HUES64 (cell line): ENCODE measurements around the gene OSBPL2.

ENCODE experiments used
- H3K27ac ChIP-seq: 2 replicates; pipeline ENCODE4 v1.7.0; 2013; ENCODE audit warnings: low read depth, low read length, inconsistent platforms
- H3K27me3 ChIP-seq: 2 replicates; pipeline ENCODE4 v1.6.1; 2013; ENCODE audit warnings: mild to moderate bottlenecking, low read length; ENCODE audit not compliant: insufficient read depth
- H3K36me3 ChIP-seq: 2 replicates; pipeline ENCODE4 v1.6.1; 2013; ENCODE audit warnings: mild to moderate bottlenecking, low read length; ENCODE audit not compliant: insufficient read depth
- H3K4me1 ChIP-seq: 2 replicates; pipeline ENCODE4 v1.6.1; 2013; ENCODE audit warnings: mild to moderate bottlenecking, low read length, moderate library complexity; ENCODE audit not compliant: insufficient read depth
- H3K4me3 ChIP-seq: 2 replicates; pipeline ENCODE4 v1.5.1; 2013; ENCODE audit warnings: mild to moderate bottlenecking, low read length, moderate library complexity
- H3K9ac ChIP-seq: 2 replicates; pipeline ENCODE4 v1.6.1; 2013; ENCODE audit warnings: mild to moderate bottlenecking, low read depth, low read length
- H3K9me3 ChIP-seq: 2 replicates; pipeline ENCODE4 v1.6.1; 2013; ENCODE audit warnings: low read depth, low read length; ENCODE audit not compliant: insufficient read depth
- whole genome bisulfite sequencing: fragments of 150-250, 120-280 bp; methylation state at CpG from one replicate; pipeline ENCODE4 v1.1.7; 2013; ENCODE audit warnings: missing lambda C conversion rate; 5-methylcytosine and 5-hydroxymethylcytosine counted together

The OSBPL2 gene

GRCh38 chr20:62288535-62289105 is 50.3 kb downstream of the OSBPL2 start:
- Histone ChIP-seq H3K9me3 (no peaks in the 10 kb centered on the region), H3K4me1 (no peaks in the 10 kb centered on the region), H3K27me3 (no peaks in the 10 kb centered on the region), H3K36me3 (peaks cover 49% of the 10 kb centered on the region), H3K4me3 (no peak overlapping the region), H3K27ac (no peak overlapping the region), H3K9ac (no peak overlapping the region)
- WGBS = 95% methylated on average over 15 of the region's 15 CpGs

GRCh38 chr20:62289131-62289530 is 50.8 kb downstream of the OSBPL2 start:
- Histone ChIP-seq H3K9ac (no peak overlapping the region), H3K36me3 (peaks cover 49% of the 10 kb centered on the region), H3K9me3 (no peaks in the 10 kb centered on the region), H3K4me1 (no peaks in the 10 kb centered on the region), H3K4me3 (no peak overlapping the region), H3K27ac (no peak overlapping the region), H3K27me3 (no peaks in the 10 kb centered on the region)
- WGBS = 90% methylated on average over 14 of the region's 14 CpGs

GRCh38 chr20:62289898-62290297 is 51.6 kb downstream of the OSBPL2 start:
- Histone ChIP-seq H3K27ac (no peak overlapping the region), H3K27me3 (no peaks in the 10 kb centered on the region), H3K9ac (no peak overlapping the region), H3K4me3 (no peak overlapping the region), H3K36me3 (peaks cover 50% of the 10 kb centered on the region), H3K4me1 (no peaks in the 10 kb centered on the region), H3K9me3 (no peaks in the 10 kb centered on the region)
- 96% methylated on average over 8 of the region's 8 CpGs for WGBS

GRCh38 chr20:62291251-62292066 is 53.1 kb downstream of the OSBPL2 start:
- Histone ChIP-seq H3K36me3 (peaks cover 50% of the 10 kb centered on the region), H3K4me3 (no peak overlapping the region), H3K9ac (no peak overlapping the region), H3K27ac (no peak overlapping the region), H3K27me3 (no peaks in the 10 kb centered on the region), H3K4me1 (no peaks in the 10 kb centered on the region), H3K9me3 (no peaks in the 10 kb centered on the region)
- WGBS = 97% methylated on average over 29 of the region's 29 CpGs

GRCh38 chr20:62292108-62292507 is 53.8 kb downstream of the OSBPL2 start:
- Histone ChIP-seq H3K4me3 (no peak overlapping the region), H3K9ac (no peak overlapping the region), H3K27ac (no peak overlapping the region), H3K27me3 (no peaks in the 10 kb centered on the region), H3K9me3 (no peaks in the 10 kb centered on the region), H3K36me3 (peaks cover 45% of the 10 kb centered on the region), H3K4me1 (no peaks in the 10 kb centered on the region)
- WGBS = 98% methylated on average over 11 of the region's 11 CpGs

GRCh38 chr20:62293111-62293784 is 54.9 kb downstream of the OSBPL2 start:
- H3K9me3 ChIP-seq = no peaks in the 10 kb centered on the region
- no peaks in the 10 kb centered on the region for H3K27me3 ChIP-seq
- no peaks in the 10 kb centered on the region for H3K4me1 ChIP-seq
- 94% methylated on average over 20 of the region's 20 CpGs for WGBS
- H3K27ac ChIP-seq = no peak overlapping the region
- peaks cover 42% of the 10 kb centered on the region for H3K36me3 ChIP-seq
- H3K4me3 ChIP-seq = no peak overlapping the region
- H3K9ac ChIP-seq = no peak overlapping the region

- Histone ChIP-seq H3K4me3 (no peak overlapping the region), H3K27ac (no peak overlapping the region), H3K4me1 (no peaks in the 10 kb centered on the region), H3K27me3 (no peaks in the 10 kb centered on the region), H3K9me3 (no peaks in the 10 kb centered on the region), H3K36me3 (peaks cover 42% of the 10 kb centered on the region), H3K9ac (no peak overlapping the region)
- 94% methylated on average over 9 of the region's 9 CpGs for WGBS
Measured at GRCh38 chr20:62293946-62294345, 55.6 kb downstream of the OSBPL2 start.

- peaks cover 42% of the 10 kb centered on the region for H3K36me3 ChIP-seq
- no peaks in the 10 kb centered on the region for H3K4me1 ChIP-seq
- H3K9me3 ChIP-seq = no peaks in the 10 kb centered on the region
- no peak overlapping the region for H3K27ac ChIP-seq
- no peak overlapping the region for H3K4me3 ChIP-seq
- no peaks in the 10 kb centered on the region for H3K27me3 ChIP-seq
- WGBS = 96% methylated on average over 17 of the region's 17 CpGs
- no peak overlapping the region for H3K9ac ChIP-seq
Measured at GRCh38 chr20:62294516-62294915, 56.2 kb downstream of the OSBPL2 start.

GRCh38 chr20:62296724-62297448 is 58.6 kb downstream of the OSBPL2 start:
- H3K4me1 ChIP-seq = no peaks in the 10 kb centered on the region
- H3K36me3 ChIP-seq = peaks cover 34% of the 10 kb centered on the region
- no peaks in the 10 kb centered on the region for H3K9me3 ChIP-seq
- no peak overlapping the region for H3K9ac ChIP-seq
- no peaks in the 10 kb centered on the region for H3K27me3 ChIP-seq
- no peak overlapping the region for H3K4me3 ChIP-seq
- H3K27ac ChIP-seq = no peak overlapping the region
- 95% methylated on average over 30 of the region's 30 CpGs for WGBS

- Histone ChIP-seq H3K36me3 (peaks cover 26% of the 10 kb centered on the region), H3K27me3 (no peaks in the 10 kb centered on the region), H3K9ac (no peak overlapping the region), H3K27ac (no peak overlapping the region), H3K9me3 (no peaks in the 10 kb centered on the region), H3K4me1 (no peaks in the 10 kb centered on the region), H3K4me3 (no peak overlapping the region)
- WGBS = 93% methylated on average over 29 of the region's 29 CpGs
Measured at GRCh38 chr20:62297449-62298227, 59.3 kb downstream of the OSBPL2 start.
